KBM-7 (cell line): ENCODE measurements around the gene IL27RA.
A peak's percentile ranks its signal among the peaks of the same experiment; 100 is the strongest.

Experiments
- DNase-seq: peaks from one replicate; pipeline ENCODE4 v3.0.0-alpha.2; 2015
- in situ Hi-C: fragments of 300-500 bp; cut with MboI; formaldehyde crosslinking; loops from 2 replicates; pipeline ENCODE4 v1.14.3; 2020; ENCODE audit warnings: low sequenced_read_pairs, low pct_unique_long_range_greater_than_20kb, mixed read lengths

The IL27RA gene

GRCh38 chr19:14073261-14073924 is 41.8 kb downstream of the IL27RA start:
- DNase-seq: peak; percentile 72
- in situ Hi-C loops: loop anchor here (25.0 kb wide), 1 partner anchor 186 kb away; the partner anchor contains the start of gene NANOS3

- in situ Hi-C loops: loop anchor here (25.0 kb wide), 1 partner anchor 187 kb away; the partner anchor contains the start of gene NANOS3
- no peak for DNase-seq
Observed at GRCh38 chr19:14073925-14074838, 42.6 kb downstream of the IL27RA start.

GRCh38 chr19:14078411-14078810 is 46.8 kb downstream of the IL27RA start:
- in situ Hi-C loops: no loop called here
- no peak for DNase-seq

- in situ Hi-C loops: no loop called here
- DNase-seq: peak; percentile 99
Observed at GRCh38 chr19:14080887-14081796, 49.6 kb downstream of the IL27RA start.

GRCh38 chr19:14081797-14082674 is 50.5 kb downstream of the IL27RA start:
- in situ Hi-C loops: no loop called here
- DNase-seq: no peak

- DNase-seq: no peak
- in situ Hi-C loops: no loop called here
Observed at GRCh38 chr19:14082675-14082960, 51.1 kb downstream of the IL27RA start.

GRCh38 chr19:14085309-14085995 is 53.9 kb downstream of the IL27RA start, which contains the start of gene C19orf67:
Gene C19orf67 (minus strand): TSS chr19:14085783. CDS start chr19:14085627, 156 bp downstream.
- in situ Hi-C loops: no loop called here

GRCh38 chr19:14086098-14086497 is 54.5 kb downstream of the IL27RA start:
- DNase-seq: no peak
- in situ Hi-C loops: no loop called here

More at GRCh38 chr19:14085309-14085995, 53.9 kb downstream of the IL27RA start, which contains the start of gene C19orf67:
- no peak for DNase-seq

- DNase-seq: no peak
- in situ Hi-C loops: no loop called here
Observed at GRCh38 chr19:14088634-14089411, 57.3 kb downstream of the IL27RA start.

- in situ Hi-C loops: no loop called here
- DNase-seq: no peak
Observed at GRCh38 chr19:14089412-14089661, 57.8 kb downstream of the IL27RA start.

- peak; percentile 37 for DNase-seq
- in situ Hi-C loops: no loop called here
Observed at GRCh38 chr19:14089662-14090508, 58.3 kb downstream of the IL27RA start.

GRCh38 chr19:14090509-14091080 is 59.0 kb downstream of the IL27RA start, which contains the start of gene SAMD1:
Gene SAMD1 (minus strand): TSS chr19:14090751.
- peak; percentile 48 for DNase-seq
- in situ Hi-C loops: no loop called here

- in situ Hi-C loops: no loop called here
Observed at GRCh38 chr19:14091081-14091812, 59.7 kb downstream of the IL27RA start.

GRCh38 chr19:14091813-14092462 is 60.4 kb downstream of the IL27RA start:
- in situ Hi-C loops: no loop called here

More at GRCh38 chr19:14091081-14091812, 59.7 kb downstream of the IL27RA start:
- peak; percentile 86 for DNase-seq

More at GRCh38 chr19:14091813-14092462, 60.4 kb downstream of the IL27RA start:
- no peak for DNase-seq
